T-cell (primary cell): ENCODE measurements around the gene QKI. TPM values are rescaled to one million over a fixed set of nuclear protein-coding genes. Genes with fewer than 3 reads are reported as not detected.

ENCODE experiments used
- ATAC-seq, 4 experiments: fragments of 200-7000 bp in 3 of 4; fragments of 150-1000 bp in 1 of 4; cut with Tn5 transposase; replicated peaks in 1 of 4; 1 replicate in 3 of 4; 2 replicates in 1 of 4; pipeline ENCODE4 v1.10.0; 2021; ENCODE audit warnings: moderate library complexity in 3 of 4, mild to moderate bottlenecking in 2 of 4, moderate number of reproducible peaks in 1 of 4
- CTCF ChIA-PET, 2 donors: fragments of 300-600 bp; sonication (Branson Sonifier 250); formaldehyde crosslinking; loops; one replicate each; lab custom pipeline; 2022; ENCODE audit warnings: antibody characterized with exemption in 2 of 2; lab: Charles Lee
- POLR2A ChIA-PET, 2 donors: fragments of 300-600 bp; sonication (Branson Sonifier 250); formaldehyde crosslinking; loops; one replicate each; lab custom pipeline; 2022; ENCODE audit warnings: antibody characterized with exemption in 2 of 2; lab: Charles Lee
- DNase-seq, 35 experiments: peaks; one replicate each; pipeline versions ENCODE4 v3.0.0 to v3.0.0-alpha.2; 2013 to 2023
- H3K27ac ChIP-seq: one replicate; pipeline ENCODE4 v1.5.1; 2013; ENCODE audit warnings: low read length
- H3K27me3 ChIP-seq, 2 experiments: replicated peaks in 1 of 2; 1 replicate in 1 of 2; 2 replicates in 1 of 2; pipeline versions ENCODE4 v1.6.1 to v1.7.0; 2013; ENCODE audit warnings: low read length in 1 of 2, mixed read lengths in 1 of 2; ENCODE audit not compliant: control insufficient read depth in 2 of 2, insufficient read depth in 2 of 2; ENCODE audit errors: extremely low read depth in 1 of 2
- H3K36me3 ChIP-seq, 2 donors: 1 replicate in 1 of 2; 2 replicates in 1 of 2; pipeline versions ENCODE4 v1.6.1 to v1.7.0; 2013; ENCODE audit warnings: low read length in 1 of 2; ENCODE audit not compliant: control insufficient read depth in 2 of 2, insufficient read depth in 1 of 2; ENCODE audit errors: extremely low read depth in 1 of 2
- H3K4me1 ChIP-seq, 2 experiments: 1 replicate in 1 of 2; 2 replicates in 1 of 2; pipeline versions ENCODE4 v1.6.1 to v1.7.0; 2013; ENCODE audit warnings: low read length in 2 of 2, mixed read lengths in 1 of 2; ENCODE audit not compliant: insufficient read depth in 2 of 2, control insufficient read depth in 1 of 2; ENCODE audit errors: extremely low read depth in 1 of 2
- H3K4me3 ChIP-seq, 2 donors: 1 replicate in 1 of 2; 2 replicates in 1 of 2; pipeline versions ENCODE4 v1.5.1 to v1.7.0; 2013; ENCODE audit warnings: mild to moderate bottlenecking in 2 of 2, low read length in 1 of 2, moderate library complexity in 1 of 2; ENCODE audit not compliant: control insufficient read depth in 1 of 2; ENCODE audit errors: extremely low read depth in 1 of 2
- H3K9me3 ChIP-seq: 2 replicates; pipeline ENCODE4 v1.7.0; 2013
- H3K27ac Mint-ChIP-seq, 2 donors: one replicate each; pipeline ENCODE4 v1.8.0; 2020 to 2021; ENCODE audit warnings: mild to moderate bottlenecking in 2 of 2, mixed read lengths in 2 of 2
- H3K27me3 Mint-ChIP-seq, 2 donors: one replicate each; pipeline ENCODE4 v1.8.0; 2021 to 2022; ENCODE audit warnings: mixed read lengths in 2 of 2
- H3K36me3 Mint-ChIP-seq: one replicate; pipeline ENCODE4 v1.8.0; 2021; ENCODE audit warnings: mixed read lengths
- H3K4me1 Mint-ChIP-seq, 3 donors: one replicate each; pipeline ENCODE4 v1.8.0; 2020 to 2022; ENCODE audit warnings: mixed read lengths in 3 of 3, mild to moderate bottlenecking in 1 of 3
- H3K4me3 Mint-ChIP-seq, 3 donors: one replicate each; pipeline ENCODE4 v1.8.0; 2020 to 2022; ENCODE audit warnings: mild to moderate bottlenecking in 3 of 3, mixed read lengths in 3 of 3, moderate library complexity in 3 of 3
- H3K9me3 Mint-ChIP-seq, 3 donors: one replicate each; pipeline ENCODE4 v1.8.0; 2020 to 2022; ENCODE audit warnings: mixed read lengths in 3 of 3
- WGBS: methylation state at CpG from one replicate; pipeline ENCODE4 v1.1.5; 2013; ENCODE audit warnings: missing lambda C conversion rate; ENCODE audit not compliant: insufficient coverage; 5-methylcytosine and 5-hydroxymethylcytosine counted together
- total RNA-seq, 35 experiments: library from RNA in 6 of 35; stranded (reverse) in 6 of 35; fragments of 120-200 nt in 1 of 35; gene quantifications; one replicate each; pipeline versions ENCODE4 v1.2.1 to v1.2.4 and lab custom pipeline; 2013 to 2026

Gene QKI
- total RNA-seq, 5 donors from 2014 or later (not counting 1 experiment from before 2014, with no cell fraction given), result 50.2 to 84.3 (median 52.2) TPM

- Histone ChIP-seq H3K36me3 (peaks cover 0 to 9% of the 10 kb centered on the region in 2 donors), H3K9me3 (no peaks in the 10 kb centered on the region), H3K4me1 (no peaks in the 10 kb centered on the region), H3K27me3 (no peaks in the 10 kb centered on the region), H3K4me3 (no peak overlapping the region), H3K27ac (no peak overlapping the region)
- 100% methylated on average over 1 of the region's 12 CpGs for WGBS
- no peaks in the 10 kb centered on the region for H3K9me3 Mint-ChIP-seq
- CTCF ChIA-PET, result interaction anchor here (0.6 to 0.8 kb wide), 2 partner anchors 132 to 358 kb away, joined by 3 to 5 read pairs; no protein-coding TSS in a partner anchor
- H3K4me1 Mint-ChIP-seq, result no peaks in the 10 kb centered on the region
- POLR2A ChIA-PET, result interaction anchor here in 1 of 2 donors (0.6 kb wide), 2 partner anchors 155 to 189 kb away, joined by 4 to 5 read pairs; no protein-coding TSS in a partner anchor
- H3K27ac Mint-ChIP-seq, result no peak overlapping the region
- H3K4me3 Mint-ChIP-seq, result no peak overlapping the region
- peaks cover 30% of the 10 kb centered on the region for H3K36me3 Mint-ChIP-seq
- ATAC-seq, result no peak
- DNase-seq, result no peak
- H3K27me3 Mint-ChIP-seq, result no peaks in the 10 kb centered on the region
Observed at GRCh38 chr6:163570579-163571231, 156.2 kb downstream of the QKI start.

GRCh38 chr6:163571730-163572129, 157.2 kb downstream of the QKI start:
- ATAC-seq (no peak), DNase-seq (no peak)
- Histone ChIP-seq H3K4me3 (no peak overlapping the region), H3K36me3 (peaks cover 0 to 5% of the 10 kb centered on the region in 2 donors), H3K27me3 (no peaks in the 10 kb centered on the region), H3K27ac (no peak overlapping the region), H3K9me3 (no peaks in the 10 kb centered on the region), H3K4me1 (no peaks in the 10 kb centered on the region)
- WGBS, result 100% methylated on average over 1 of the region's 2 CpGs
- ChIA-PET POLR2A (no interaction called here), CTCF (no interaction called here)
- Mint-ChIP-seq H3K4me3 (no peak overlapping the region), H3K9me3 (no peaks in the 10 kb centered on the region), H3K36me3 (peaks cover 24% of the 10 kb centered on the region), H3K4me1 (no peaks in the 10 kb centered on the region), H3K27ac (no peak overlapping the region), H3K27me3 (no peaks in the 10 kb centered on the region)

- no peaks in the 10 kb centered on the region for H3K27me3 Mint-ChIP-seq
- CTCF ChIA-PET, result interaction anchor here in 1 of 2 donors (0.6 kb wide), 1 partner anchor 68 kb away, joined by 5 read pairs; no protein-coding TSS in a partner anchor
- DNase-seq (no peak), ATAC-seq (no peak)
- H3K36me3 Mint-ChIP-seq, result peaks cover 24% of the 10 kb centered on the region
- no peak overlapping the region for H3K27ac Mint-ChIP-seq
- H3K4me1 Mint-ChIP-seq, result no peaks in the 10 kb centered on the region
- H3K36me3 ChIP-seq, result peaks cover 0 to 5% of the 10 kb centered on the region in 2 donors
- no peaks in the 10 kb centered on the region for H3K27me3 ChIP-seq
- POLR2A ChIA-PET, result no interaction called here
- no peak overlapping the region for H3K4me3 ChIP-seq
- no CpG with 5 or more reads among the region's 5 CpGs for WGBS
- no peaks in the 10 kb centered on the region for H3K9me3 Mint-ChIP-seq
- H3K4me1 ChIP-seq, result no peaks in the 10 kb centered on the region
- H3K4me3 Mint-ChIP-seq, result no peak overlapping the region
- H3K27ac ChIP-seq, result no peak overlapping the region
- no peaks in the 10 kb centered on the region for H3K9me3 ChIP-seq
Observed at GRCh38 chr6:163572612-163573011, 158.1 kb downstream of the QKI start.

- peaks cover 0 to 2% of the 10 kb centered on the region in 2 donors for H3K36me3 ChIP-seq
- H3K27ac ChIP-seq, result no peak overlapping the region
- H3K36me3 Mint-ChIP-seq, result peaks cover 24% of the 10 kb centered on the region
- H3K4me1 ChIP-seq, result no peaks in the 10 kb centered on the region
- no peak overlapping the region for H3K4me3 Mint-ChIP-seq
- no peak for DNase-seq
- CTCF ChIA-PET, result no interaction called here
- H3K9me3 Mint-ChIP-seq, result no peaks in the 10 kb centered on the region
- WGBS, result 100% methylated on average over 1 of the region's 4 CpGs
- ATAC-seq, result no peak
- no peak overlapping the region for H3K4me3 ChIP-seq
- H3K27me3 Mint-ChIP-seq, result no peaks in the 10 kb centered on the region
- no peak overlapping the region for H3K27ac Mint-ChIP-seq
- no peaks in the 10 kb centered on the region for H3K9me3 ChIP-seq
- H3K4me1 Mint-ChIP-seq, result no peaks in the 10 kb centered on the region
- no peaks in the 10 kb centered on the region for H3K27me3 ChIP-seq
- POLR2A ChIA-PET, result interaction anchor here in 1 of 2 donors (0.7 kb wide), 1 partner anchor 314 kb away, joined by 3 read pairs; no protein-coding TSS in a partner anchor
Observed at GRCh38 chr6:163573503-163574179, 159.1 kb downstream of the QKI start.

- H3K9me3 Mint-ChIP-seq, result no peaks in the 10 kb centered on the region
- ATAC-seq (no peak), DNase-seq (no peak)
- H3K27ac Mint-ChIP-seq, result no peak overlapping the region
- WGBS, result 60% methylated on average over 1 of the region's 4 CpGs
- Histone ChIP-seq H3K27ac (no peak overlapping the region), H3K9me3 (no peaks in the 10 kb centered on the region), H3K4me3 (no peak overlapping the region), H3K27me3 (no peaks in the 10 kb centered on the region), H3K4me1 (no peaks in the 10 kb centered on the region), H3K36me3 (peaks cover 0 to 2% of the 10 kb centered on the region in 2 donors)
- H3K27me3 Mint-ChIP-seq, result no peaks in the 10 kb centered on the region
- ChIA-PET POLR2A (no interaction called here), CTCF (no interaction called here)
- H3K4me3 Mint-ChIP-seq, result no peak overlapping the region
- peaks cover 0 to 4% (median 0%) of the 10 kb centered on the region in 3 donors for H3K4me1 Mint-ChIP-seq
- H3K36me3 Mint-ChIP-seq, result peaks cover 14% of the 10 kb centered on the region
Observed at GRCh38 chr6:163576114-163576513, 161.6 kb downstream of the QKI start.

GRCh38 chr6:163577404-163577803, 162.9 kb downstream of the QKI start:
- ChIA-PET POLR2A (no interaction called here), CTCF (no interaction called here)
- H3K4me1 ChIP-seq, result no peaks in the 10 kb centered on the region
- ATAC-seq (no peak), DNase-seq (no peak)
- no peaks in the 10 kb centered on the region for H3K27me3 Mint-ChIP-seq
- H3K4me3 ChIP-seq, result no peak overlapping the region
- H3K27ac Mint-ChIP-seq, result no peak overlapping the region
- H3K4me3 Mint-ChIP-seq, result no peak overlapping the region
- WGBS, result 67% methylated on average over 1 of the region's 3 CpGs
- H3K36me3 Mint-ChIP-seq, result peaks cover 5% of the 10 kb centered on the region
- no peaks in the 10 kb centered on the region for H3K9me3 ChIP-seq
- peaks cover 0 to 4% (median 0%) of the 10 kb centered on the region in 3 donors for H3K4me1 Mint-ChIP-seq
- no peaks in the 10 kb centered on the region for H3K27me3 ChIP-seq
- H3K9me3 Mint-ChIP-seq, result no peaks in the 10 kb centered on the region
- H3K36me3 ChIP-seq, result peaks cover 0 to under 1% of the 10 kb centered on the region in 2 donors
- H3K27ac ChIP-seq, result no peak overlapping the region
